Measurements from ENCODE around the gene EVI5.

DNA sequence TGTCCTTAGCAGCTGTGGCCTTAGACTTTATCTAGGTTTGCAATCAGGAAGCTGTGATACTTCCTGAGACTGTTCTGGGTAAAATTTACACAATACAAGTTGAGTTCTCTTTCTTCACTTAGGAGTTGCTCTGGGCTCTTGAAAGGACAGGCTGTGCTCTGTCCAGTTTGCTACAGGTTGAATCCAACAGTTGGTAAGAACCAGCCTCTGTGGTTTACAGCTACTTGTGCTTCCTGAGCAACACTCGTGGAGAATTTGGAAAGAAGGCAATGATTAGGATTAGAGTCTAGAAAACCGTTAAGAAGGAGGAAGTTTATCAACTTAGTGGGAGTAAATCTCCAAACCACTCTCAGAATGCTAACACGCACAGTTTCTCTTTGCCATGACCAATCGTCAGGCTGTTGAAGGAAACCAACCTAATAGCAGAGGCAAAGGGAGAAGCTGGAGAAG is 325.0 kb downstream of the EVI5 start:
- TF ChIP-seq, protein P1, sequence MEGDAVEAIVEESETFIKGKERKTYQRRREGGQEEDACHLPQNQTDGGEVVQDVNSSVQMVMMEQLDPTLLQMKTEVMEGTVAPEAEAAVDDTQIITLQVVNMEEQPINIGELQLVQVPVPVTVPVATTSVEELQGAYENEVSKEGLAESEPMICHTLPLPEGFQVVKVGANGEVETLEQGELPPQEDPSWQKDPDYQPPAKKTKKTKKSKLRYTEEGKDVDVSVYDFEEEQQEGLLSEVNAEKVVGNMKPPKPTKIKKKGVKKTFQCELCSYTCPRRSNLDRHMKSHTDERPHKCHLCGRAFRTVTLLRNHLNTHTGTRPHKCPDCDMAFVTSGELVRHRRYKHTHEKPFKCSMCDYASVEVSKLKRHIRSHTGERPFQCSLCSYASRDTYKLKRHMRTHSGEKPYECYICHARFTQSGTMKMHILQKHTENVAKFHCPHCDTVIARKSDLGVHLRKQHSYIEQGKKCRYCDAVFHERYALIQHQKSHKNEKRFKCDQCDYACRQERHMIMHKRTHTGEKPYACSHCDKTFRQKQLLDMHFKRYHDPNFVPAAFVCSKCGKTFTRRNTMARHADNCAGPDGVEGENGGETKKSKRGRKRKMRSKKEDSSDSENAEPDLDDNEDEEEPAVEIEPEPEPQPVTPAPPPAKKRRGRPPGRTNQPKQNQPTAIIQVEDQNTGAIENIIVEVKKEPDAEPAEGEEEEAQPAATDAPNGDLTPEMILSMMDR (IDR thresholded peaks at IDR 0.05; ENCODE audit: poor library complexity, severe bottlenecking) = no peak
- TF ChIP-seq POLR2AphosphoS5 (IDR thresholded peaks at IDR 0.05) (no peak), EZH2 (IDR thresholded peaks at IDR 0.05; ENCODE audit: borderline replicate concordance, insufficient read depth, low read length, poor library complexity, severe bottlenecking) (no peak), TAF1 (IDR thresholded peaks at IDR 0.05; ENCODE audit: low read depth) (no peak), EP300 (conservative IDR thresholded peaks at IDR 0.05; ENCODE audit: poor library complexity, severe bottlenecking) (no peak), RAD21 (conservative IDR thresholded peaks at IDR 0.05) (no peak), REST (IDR thresholded peaks at IDR 0.05; ENCODE audit: borderline replicate concordance) (no peak), SMC3 (conservative IDR thresholded peaks at IDR 0.05; ENCODE audit: poor library complexity) (no peak), MXI1 (conservative IDR thresholded peaks at IDR 0.05; ENCODE audit: poor library complexity, severe bottlenecking) (no peak)
